A549 (cell line): ENCODE measurements around the gene HOXD9.

Experiments used
- CHD2 ChIP-seq: fragments of 150-350 bp; IDR thresholded peaks from 2 replicates; pipeline ENCODE4 v1.6.1; 2014; ENCODE audit warnings: low read length; ENCODE audit not compliant: partially characterized antibody
- EP300 ChIP-seq, 2 experiments: fragments of >200 bp; sonication (Bioruptor Twin); formaldehyde crosslinking; IDR thresholded peaks; 2 replicates in 1 of 2; 3 replicates in 1 of 2; pipeline ENCODE4 v1.6.1; 2016 to 2017
- HDAC2 ChIP-seq: fragments of 200-600 bp; sonication (generic); IDR thresholded peaks from 2 replicates; pipeline ENCODE4 v1.6.1; 2016
- HOXA7 ChIP-seq: fragments of 250-450 bp; sonication (Bioruptor Pico); IDR thresholded peaks from 2 replicates; pipeline ENCODE4 v1.5.0; 2020; ENCODE audit warnings: mild to moderate bottlenecking, moderate library complexity
- MAFK ChIP-seq: fragments of 450-650 bp; IDR thresholded peaks from 2 replicates; pipeline ENCODE4 v1.6.1; 2014; ENCODE audit not compliant: partially characterized antibody
- MYC ChIP-seq: IDR thresholded peaks from 2 replicates; pipeline ENCODE4 v1.6.1; 2012; ENCODE audit warnings: mild to moderate bottlenecking, inconsistent platforms, low read length, improper control_type of control experiment, borderline replicate concordance
- PHF8 ChIP-seq: fragments of 200-600 bp; sonication (generic); IDR thresholded peaks from 2 replicates; pipeline ENCODE4 v1.6.1; 2016; ENCODE audit warnings: low read depth, mild to moderate bottlenecking, antibody characterized with exemption, moderate library complexity, borderline replicate concordance
- POLR2A ChIP-seq: IDR thresholded peaks from 2 replicates; pipeline ENCODE4 v1.6.1; 2012; ENCODE audit warnings: mild to moderate bottlenecking, low read length
- RCOR1 ChIP-seq: fragments of 150-350 bp; IDR thresholded peaks from 2 replicates; pipeline ENCODE4 v1.6.1; 2014; ENCODE audit warnings: antibody characterized with exemption, low read length, low read depth
- TP53 ChIP-seq: fragments of 250-450 bp; sonication (Bioruptor Pico); IDR thresholded peaks from 2 replicates; pipeline ENCODE4 v1.5.0; 2021; ENCODE audit warnings: mild to moderate bottlenecking, moderate library complexity
- USF2 ChIP-seq: fragments of 450-650 bp; IDR thresholded peaks from 2 replicates; pipeline ENCODE4 v1.6.1; 2014; ENCODE audit warnings: antibody characterized with exemption
- ZNF302 ChIP-seq: fragments of 250-450 bp; sonication (Bioruptor Pico); IDR thresholded peaks from 2 replicates; pipeline ENCODE4 v1.9.0; 2021; ENCODE audit warnings: inconsistent platforms, mild to moderate bottlenecking, moderate library complexity
- TF ChIP-seq, protein P1 (sequence below): fragments of >200 bp; sonication (Bioruptor Twin); formaldehyde crosslinking; IDR thresholded peaks from 3 replicates; pipeline ENCODE4 v1.5.1; 2016

- TF ChIP-seq, protein P1, sequence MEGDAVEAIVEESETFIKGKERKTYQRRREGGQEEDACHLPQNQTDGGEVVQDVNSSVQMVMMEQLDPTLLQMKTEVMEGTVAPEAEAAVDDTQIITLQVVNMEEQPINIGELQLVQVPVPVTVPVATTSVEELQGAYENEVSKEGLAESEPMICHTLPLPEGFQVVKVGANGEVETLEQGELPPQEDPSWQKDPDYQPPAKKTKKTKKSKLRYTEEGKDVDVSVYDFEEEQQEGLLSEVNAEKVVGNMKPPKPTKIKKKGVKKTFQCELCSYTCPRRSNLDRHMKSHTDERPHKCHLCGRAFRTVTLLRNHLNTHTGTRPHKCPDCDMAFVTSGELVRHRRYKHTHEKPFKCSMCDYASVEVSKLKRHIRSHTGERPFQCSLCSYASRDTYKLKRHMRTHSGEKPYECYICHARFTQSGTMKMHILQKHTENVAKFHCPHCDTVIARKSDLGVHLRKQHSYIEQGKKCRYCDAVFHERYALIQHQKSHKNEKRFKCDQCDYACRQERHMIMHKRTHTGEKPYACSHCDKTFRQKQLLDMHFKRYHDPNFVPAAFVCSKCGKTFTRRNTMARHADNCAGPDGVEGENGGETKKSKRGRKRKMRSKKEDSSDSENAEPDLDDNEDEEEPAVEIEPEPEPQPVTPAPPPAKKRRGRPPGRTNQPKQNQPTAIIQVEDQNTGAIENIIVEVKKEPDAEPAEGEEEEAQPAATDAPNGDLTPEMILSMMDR, result no peak
- TF ChIP-seq TP53 (CRISPR knock-in tag), result no peak
- no peak for TF ChIP-seq PHF8
- TF ChIP-seq MAFK, result no peak
- no peak for TF ChIP-seq RCOR1
- no peak for TF ChIP-seq EP300 (IDR thresholded peaks at IDR 0.05)
- no peak for TF ChIP-seq HOXA7
- no peak for TF ChIP-seq CHD2
- no peak for TF ChIP-seq HDAC2
- TF ChIP-seq POLR2A, result no peak
- no peak for TF ChIP-seq ZNF302 (CRISPR knock-in tag)
- TF ChIP-seq USF2, result no peak
- TF ChIP-seq MYC, result no peak
Observed at GRCh38 chr2:176101216-176101830, 21.2 kb upstream of the HOXD9 start.
